HG03135 (cell line): Measurements from ENCODE around the gene FAF1.

Source experiments
- ATAC-seq: cut with Tn5 transposase; IDR thresholded peaks from one replicate; pipeline ENCODE4 v1.9.1; 2021; ENCODE audit warnings: mild to moderate bottlenecking, moderate library complexity; ENCODE audit not compliant: unreplicated experiment

The FAF1 gene

DNA sequence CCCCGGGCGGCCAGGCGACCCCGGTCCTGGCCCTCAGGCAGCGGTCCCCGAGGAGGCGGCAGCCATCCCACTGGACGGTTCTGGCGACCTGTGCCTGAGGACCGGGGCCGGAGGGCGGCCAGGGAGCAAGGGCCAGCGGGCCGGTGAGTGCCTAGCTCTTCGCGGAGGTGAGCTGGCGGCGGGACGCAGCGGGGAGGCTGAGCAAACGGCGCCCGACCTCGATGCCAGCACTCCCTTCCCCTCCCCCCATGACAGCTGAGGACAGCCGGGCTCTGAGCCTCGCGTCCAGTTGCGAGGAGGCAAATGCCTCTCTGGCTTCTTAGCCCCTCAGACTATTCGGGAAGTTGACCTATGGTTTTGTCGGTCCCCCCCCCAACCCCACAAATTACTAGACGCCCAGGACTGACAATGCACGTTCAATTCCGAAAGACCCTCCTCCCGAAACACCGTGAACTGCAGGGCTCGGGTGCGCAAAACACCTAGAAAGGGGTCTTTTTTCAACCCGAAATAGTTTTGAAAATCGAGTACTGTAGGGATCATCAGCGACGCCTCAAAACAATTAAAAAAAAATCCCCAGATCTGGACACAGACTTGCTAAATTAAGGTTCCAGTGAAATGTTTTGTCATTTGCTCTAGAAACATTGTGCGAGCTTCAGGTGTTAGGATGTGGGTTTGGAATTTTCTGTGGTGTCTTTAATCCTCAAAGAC, 18.2 kb upstream of the FAF1 start:
- peak; percentile 33 for ATAC-seq

DNA sequence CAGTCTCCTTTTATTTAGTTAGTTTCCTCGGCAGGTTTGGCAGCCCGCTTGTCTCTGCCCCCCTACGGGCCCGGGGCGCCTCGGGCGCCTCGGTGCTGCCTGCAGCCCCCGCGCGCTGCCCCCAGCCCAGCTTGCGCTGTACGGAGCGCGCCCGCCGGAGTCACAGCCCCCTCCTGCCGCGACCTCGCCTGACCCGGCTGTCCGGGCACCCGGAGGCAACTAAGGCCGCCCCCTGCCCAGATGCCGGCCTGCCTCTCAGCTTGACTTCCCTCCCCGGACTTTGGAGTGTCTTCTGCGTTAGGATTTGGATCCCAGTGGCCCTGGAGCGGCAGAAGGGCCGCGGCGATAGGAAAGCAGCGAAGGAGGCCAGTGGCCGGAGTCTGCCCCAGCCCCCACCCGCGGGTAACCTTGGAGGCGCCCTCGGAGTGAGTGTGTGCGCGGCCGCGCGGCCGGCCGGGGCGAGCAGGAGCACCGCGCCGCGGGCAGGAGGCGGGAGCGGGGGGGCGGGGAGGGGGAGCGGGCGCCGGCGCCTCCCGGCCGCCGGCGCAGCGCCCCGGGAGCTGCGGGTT, 17.6 kb upstream of the FAF1 start:
- peak; percentile 48 for ATAC-seq

DNA sequence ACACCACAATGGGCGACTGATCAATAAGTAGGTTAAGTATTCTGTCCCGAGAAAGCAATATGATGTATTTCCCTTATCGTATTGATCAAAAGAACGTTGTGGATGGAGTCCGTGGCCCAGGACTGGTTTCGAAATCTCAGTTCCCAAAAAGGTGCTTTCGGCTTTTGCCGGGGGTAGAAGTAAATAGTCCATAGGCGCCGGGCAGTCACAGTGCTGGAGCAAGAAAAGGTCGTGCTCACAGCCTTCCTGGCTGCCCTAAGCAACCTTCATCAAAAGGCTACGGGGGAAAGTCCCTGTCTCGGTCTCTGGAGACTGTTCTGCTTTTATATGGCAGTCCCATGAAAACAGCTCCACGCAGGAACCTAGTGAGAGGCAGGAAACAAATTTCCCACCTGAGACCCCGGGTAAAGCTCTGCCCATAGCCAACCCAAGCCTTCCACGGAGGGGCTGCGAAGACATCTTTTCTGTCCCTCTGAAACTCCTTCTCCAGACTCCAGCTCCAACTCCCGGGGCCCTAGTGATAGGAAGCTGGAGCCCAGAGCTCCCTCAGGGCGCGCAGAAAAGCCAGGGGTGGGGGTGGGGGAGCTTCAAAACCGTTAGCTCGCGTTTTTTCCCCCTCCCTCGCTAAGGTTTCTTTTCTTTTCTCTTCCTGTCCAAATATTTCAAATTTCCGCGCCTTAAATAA, 17.0 kb upstream of the FAF1 start:
- peak; percentile 48 for ATAC-seq

DNA sequence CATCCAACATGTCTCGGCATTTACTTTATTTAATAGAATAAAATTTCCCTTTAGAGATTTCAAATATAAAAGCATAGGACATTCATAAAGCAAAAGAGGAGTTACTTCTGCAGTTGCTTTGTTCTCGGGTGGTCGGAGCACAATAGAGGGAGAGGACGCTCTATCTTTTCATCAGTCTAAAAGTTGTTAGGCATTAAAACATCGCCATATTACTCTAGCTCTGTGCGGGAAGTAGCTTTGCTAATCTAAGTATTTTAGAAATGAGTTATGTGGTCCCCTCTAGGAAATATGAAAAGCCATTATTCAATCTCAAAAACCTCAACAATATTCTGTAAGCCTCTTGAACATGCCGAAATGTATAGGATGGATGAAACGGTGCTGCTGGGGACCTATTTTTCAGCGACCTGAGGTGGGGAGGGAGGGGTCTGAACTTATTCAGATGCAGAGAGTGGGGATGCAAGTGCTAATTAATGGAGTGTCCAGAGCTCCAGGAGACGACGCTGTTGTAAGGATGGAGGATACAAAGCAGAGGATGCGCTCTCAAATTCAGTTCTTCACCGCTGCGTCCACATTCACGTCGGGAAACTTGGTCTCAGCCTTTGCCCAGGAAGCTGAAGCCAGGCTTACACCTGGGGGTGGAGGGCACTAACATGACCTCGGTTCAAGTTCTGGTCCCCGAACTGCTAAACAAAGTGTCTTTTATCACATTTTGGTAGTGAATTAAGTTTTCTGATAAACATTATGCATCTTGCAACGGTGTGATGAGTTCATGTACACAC, 16.2 kb upstream of the FAF1 start:
- ATAC-seq, result peak; percentile 5

DNA sequence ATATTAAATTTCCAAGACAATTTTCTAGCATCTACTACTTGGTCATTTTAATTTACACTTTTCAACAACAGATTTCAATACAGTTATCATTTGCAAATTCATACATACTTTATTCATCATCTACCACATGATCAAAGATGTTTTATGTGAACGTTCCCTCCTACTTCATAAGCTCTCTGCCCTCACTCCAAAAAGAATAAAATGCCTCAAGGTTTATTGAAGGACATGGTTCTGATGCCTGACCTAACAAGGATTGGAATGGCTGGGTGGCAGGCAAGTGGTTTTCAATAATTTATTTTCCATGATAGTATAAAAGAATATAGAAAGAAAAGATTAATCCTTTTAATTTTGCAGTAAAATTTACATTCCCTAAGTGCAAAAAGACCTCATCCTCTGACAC, 15.4 kb upstream of the FAF1 start:
- ATAC-seq, result no peak

DNA sequence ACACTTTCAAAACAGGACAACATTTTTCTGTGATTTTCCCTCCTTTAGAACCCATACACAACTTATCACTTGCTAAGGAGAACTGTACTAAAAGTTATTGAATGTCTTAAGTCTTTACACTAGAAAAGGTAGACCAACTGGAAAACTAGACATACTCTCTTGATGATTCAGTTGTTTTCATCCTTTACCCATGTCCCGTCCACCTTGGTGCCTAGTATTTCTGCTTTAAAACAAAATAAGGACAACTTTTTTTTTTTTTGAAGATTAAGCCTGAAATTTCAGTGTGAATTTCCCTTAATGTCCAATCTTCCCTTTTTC, 14.5 kb upstream of the FAF1 start:
- ATAC-seq, result no peak

DNA sequence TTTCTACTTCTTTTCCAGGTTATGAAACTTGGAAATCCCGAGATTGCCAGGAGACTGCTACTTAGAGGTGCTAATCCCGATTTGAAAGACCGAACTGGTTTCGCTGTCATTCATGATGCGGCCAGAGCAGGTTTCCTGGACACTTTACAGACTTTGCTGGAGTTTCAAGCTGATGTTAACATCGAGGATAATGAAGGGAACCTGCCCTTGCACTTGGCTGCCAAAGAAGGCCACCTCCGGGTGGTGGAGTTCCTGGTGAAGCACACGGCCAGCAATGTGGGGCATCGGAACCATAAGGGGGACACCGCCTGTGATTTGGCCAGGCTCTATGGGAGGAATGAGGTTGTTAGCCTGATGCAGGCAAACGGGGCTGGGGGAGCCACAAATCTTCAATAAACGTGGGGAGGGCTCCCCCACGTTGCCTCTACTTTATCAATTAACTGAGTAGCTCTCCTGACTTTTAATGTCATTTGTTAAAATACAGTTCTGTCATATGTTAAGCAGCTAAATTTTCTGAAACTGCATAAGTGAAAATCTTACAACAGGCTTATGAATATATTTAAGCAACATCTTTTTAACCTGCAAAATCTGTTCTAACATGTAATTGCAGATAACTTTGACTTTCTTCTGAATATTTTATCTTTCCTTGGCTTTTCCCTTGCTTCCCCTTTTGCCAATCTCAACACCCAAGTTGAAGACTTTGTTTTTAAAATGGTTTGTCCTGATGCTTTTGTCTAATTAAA, 14.0 kb upstream of the FAF1 start:
- ATAC-seq, result no peak

DNA sequence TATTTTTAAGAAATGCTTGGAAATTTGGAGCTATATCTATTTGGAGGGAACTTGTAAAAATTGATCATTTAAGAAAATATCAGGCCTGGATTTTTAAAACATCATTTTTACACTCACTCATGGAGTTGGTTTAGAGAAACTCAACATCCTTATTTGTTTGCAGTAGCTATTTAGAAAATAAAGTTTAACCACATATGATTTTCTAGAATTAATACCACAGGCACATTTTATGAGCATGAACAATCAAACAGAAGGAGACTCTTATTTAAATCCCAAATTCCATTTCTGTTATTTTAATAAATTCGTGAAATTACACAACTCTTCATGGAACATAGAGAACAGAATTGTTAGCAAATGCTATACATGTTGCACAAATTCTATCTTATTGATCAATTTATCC, 13.2 kb upstream of the FAF1 start:
- ATAC-seq, result no peak

DNA sequence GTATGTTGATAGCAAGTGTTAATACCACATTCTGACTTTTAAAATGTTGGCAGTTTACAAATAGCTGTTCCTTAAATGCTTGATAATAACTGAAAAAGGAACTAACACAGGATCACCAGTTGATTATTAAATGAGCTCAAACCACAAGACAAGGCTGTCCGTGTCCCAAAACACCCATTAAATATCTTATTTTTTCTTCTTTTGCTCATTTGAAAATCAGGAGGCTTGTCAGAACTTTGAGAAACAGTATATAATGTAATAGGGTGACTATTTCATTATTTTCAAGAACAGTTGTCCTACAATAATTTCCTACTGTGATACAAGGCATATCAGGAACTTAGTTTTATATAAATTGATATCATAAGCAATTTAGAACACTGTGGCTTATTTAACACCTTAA, 12.7 kb upstream of the FAF1 start:
- no peak for ATAC-seq

DNA sequence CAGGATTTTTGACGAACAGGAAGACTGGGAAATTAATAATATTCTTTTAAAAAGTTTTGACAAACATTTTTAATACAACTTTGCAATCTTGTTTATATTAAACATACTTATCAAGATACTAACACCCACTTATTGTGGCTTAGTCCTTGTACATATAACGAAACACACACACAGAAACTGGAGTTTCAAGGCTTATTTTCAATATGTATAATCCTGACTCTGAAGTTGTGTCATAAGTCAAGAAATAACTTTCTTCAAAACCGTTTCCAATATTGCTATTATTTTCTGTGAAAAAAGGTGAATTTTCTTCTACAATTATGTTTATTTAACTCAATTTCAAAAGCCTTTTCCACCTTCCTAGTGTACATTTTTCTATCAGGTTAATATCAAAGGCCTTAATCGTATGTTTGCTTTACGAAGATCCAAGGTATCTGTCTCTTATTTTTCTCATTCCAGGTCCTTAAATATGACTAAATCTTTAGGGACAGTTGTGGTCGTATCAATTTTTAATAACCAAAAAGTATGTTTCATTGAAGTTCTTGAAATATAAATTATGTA, 11.8 kb upstream of the FAF1 start:
- no peak for ATAC-seq

DNA sequence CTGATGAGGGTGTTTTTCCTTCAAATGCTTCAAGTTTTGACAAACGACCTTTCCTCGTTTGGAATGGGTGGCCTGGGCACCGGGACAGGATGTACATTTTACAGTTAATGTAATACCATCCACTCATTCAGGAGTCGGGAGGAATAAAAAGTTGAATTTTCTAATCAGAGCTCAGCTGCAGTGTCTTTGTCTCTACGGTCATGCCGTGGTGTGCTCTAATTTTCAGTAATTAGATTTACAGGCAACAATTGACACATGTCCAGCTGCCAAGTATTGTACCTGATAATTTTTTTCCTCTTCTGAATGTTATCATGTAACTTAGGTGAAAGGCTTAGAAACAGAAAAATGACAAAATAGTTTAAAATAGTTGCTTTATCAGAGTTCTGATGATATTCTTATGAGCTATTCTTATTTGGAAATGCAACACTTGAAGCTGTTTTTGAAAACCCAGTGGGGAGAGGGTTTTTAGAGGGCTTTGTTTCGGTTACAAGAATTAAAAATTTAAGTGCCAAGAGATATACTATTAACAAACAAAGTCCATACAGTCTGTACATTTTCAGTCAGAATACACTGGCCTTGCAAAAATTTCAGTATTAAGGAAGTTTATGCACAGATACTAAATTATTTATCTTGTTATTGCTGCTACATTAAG, 11.0 kb upstream of the FAF1 start:
- ATAC-seq, result no peak

DNA sequence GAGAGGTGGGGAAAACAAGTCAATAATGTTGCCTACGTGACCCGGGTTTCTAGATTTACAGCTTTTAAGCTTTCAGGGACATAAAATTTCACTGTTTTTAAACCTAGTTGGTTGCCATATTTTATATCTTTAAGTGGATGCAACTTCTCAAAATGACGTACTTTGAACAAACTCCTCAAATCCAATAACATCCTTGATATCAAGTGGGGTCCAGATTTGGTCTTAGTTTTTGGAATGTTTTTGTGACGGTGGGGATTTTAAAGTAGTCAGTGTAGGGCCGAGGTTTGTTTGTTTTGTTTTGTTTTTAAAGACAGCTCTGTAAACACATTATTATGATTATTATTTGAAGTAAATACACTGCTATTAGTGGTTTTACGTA, 10.4 kb upstream of the FAF1 start:
- ATAC-seq, result no peak

DNA sequence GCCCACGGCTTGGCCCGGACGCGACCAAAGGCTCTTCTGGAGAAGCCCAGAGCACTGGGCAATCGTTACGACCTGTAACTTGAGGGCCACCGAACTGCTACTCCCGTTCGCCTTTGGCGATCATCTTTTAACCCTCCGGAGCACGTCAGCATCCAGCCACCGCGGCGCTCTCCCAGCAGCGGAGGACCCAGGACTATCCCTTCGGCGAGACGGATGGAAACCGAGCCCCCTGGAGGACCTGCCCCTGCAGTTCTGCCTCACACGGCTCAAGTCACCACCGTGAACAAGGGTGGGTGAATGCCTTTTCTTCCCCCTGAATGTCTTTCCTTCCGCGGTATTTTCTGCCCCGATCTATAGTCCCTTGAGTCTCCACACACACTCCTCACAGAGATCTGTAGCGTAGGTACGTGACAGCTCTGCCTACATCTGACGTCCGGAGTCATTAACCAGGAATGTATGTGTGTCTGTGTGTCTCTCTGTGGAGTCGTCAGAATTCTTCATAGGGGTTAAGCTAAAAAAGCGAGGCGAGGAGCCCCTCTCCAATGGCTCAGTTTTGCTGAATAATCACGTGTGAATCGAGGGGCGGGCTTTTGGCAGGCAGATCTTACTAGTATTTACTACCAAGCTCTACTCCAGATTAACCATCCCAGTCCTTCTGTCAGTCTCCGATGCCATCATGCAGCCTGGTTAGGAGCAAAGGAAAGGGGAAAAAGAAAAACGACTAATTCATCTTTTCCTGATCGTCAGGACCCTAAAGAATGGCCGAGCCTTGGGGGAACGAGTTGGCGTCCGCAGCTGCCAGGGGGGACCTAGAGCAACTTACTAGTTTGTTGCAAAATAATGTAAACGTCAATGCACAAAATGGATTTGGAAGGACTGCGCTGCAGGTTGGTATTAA, 9.8 kb upstream of the FAF1 start, which contains the start of gene CDKN2C:
Gene CDKN2C, plus strand, starts transcription at position 635 of the 898 bp plus-strand sequence. Its CDS starts 124 bp downstream, at position 759.
- peak; percentile 31 for ATAC-seq

DNA sequence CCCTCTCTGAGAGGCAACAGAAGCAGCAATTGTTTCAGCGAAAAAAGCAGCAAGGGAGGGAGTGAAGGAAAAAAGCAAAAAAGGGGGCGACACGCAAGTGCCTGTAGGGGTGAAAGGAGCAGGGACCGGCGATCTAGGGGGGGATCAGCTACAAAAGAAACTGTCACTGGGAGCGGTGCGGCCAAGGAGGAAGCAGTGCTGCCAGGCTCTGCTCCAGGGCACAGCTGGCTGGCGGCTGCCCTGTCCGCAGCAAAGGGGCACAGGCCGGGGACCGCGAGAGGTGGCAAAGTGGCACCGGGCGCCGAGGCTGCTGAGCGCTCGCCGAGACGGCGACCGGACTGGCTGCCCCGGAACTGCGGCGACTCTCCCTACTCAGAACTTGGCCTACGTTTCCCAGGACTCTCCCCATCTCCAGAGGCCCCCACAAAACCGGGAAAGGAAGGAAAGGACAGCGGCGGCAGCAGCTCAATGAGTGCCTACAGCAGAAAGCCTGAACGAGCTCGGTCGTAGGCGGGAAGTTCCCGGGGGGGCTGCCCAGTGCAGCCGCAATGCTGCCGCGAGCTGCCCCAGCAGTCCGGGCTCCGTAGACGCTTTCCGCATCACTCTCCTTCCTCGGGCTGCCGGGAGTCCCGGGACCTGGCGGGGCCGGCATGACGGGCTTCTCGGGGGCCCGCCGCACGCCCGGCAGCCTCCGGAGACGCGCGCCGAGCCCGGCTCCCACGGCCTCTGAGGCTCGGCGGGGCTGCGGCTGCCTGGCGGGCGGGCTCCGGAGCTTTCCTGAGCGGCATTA, 8.9 kb upstream of the FAF1 start:
- peak; percentile 26 for ATAC-seq

DNA sequence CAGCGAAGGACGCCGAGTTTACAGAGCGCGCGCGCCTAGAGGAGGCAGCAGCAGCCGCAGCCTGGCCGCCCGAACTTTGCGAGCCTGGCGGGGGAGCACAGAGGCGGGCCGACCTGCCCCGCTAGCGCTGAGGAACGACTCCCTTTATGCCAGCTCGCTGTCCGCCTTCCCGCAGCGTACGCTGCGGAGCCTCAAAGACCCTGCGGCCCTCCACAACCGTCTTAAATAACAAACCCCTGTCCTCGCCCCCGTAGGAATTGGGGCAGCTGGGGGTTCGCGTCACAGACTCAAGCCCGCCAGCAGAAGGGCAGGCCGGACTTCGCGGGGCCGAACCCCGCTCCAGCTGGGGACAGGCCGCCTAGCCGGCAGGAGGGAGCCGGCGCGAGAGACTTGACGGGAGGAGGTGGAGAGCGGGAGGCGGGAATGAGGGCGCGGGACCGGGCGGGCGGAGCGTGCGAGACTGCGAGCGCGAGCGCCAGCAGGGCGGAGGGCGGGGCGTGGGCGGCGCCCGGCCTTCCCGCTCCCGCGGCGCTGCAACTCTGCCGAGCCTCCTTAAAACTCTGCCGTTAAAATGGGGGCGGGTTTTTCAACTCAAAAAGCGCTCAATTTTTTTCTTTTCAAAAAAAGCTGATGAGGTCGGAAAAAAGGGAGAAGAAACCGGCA, 8.2 kb upstream of the FAF1 start:
- ATAC-seq, result peak; percentile 60

DNA sequence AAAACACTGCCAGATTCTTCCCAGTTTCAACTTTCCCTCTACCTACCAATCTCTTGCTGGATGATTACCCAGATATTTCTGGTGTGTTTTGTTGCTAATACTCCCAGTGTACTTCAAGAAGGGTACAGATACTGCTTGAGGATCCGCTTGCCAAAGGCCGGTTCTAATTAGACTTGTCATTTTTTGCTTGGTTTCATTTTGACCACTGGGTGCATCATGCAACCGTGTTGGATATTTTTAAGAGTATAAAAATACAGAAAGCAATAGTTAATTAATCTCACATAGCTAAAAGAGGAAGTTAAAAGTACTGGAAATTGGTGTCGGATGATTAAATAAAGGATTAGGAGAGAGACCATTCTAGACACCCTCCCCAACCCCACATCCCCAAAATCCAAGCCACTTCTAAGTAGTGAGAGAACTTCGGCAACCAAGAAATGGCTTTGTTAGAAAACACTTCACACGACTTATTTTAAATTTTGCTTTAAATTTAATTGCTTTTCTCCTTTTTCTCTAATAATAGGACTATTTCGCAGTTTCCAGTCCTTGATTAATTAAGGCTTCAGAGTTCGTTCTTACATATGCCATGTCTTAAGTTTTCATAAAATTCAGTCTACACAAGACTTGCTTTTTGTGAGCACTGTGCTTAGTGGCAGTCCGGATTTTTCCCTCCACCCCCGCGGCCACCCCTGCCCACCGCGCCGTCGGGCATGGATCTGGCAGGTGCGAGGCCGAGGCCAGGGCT, 7.5 kb upstream of the FAF1 start:
- ATAC-seq, result no peak

DNA sequence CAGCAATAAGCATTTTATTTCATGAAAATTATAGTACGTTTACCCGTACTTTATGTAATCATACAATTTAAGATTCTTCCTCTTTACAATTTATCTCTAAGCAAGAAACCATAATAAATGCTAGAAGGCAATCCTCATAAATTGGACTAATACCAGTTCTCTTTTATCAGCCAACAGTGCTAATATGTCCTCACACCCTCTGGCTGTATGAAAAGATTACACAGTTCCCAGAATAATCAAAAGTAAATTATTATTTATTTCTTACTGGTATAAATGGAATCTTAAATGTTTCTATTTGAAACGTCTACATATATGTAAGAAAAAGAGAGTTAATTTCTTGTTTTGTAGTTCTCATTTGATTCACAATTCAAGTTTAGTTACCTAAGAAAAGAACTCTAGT, 6.9 kb upstream of the FAF1 start:
- ATAC-seq, result no peak
